ENCODE results near the gene HTR3D.

Gene HTR3D

GRCh38 chr3:184045995-184046394 lies 14.5 kb downstream of the HTR3D start:
- TF ChIP-seq CTCF (IDR thresholded peaks at IDR 0.05): no peak

- TF ChIP-seq CTCF (IDR thresholded peaks at IDR 0.05): no peak
Measured at GRCh38 chr3:184050217-184050847, 18.8 kb downstream of the HTR3D start.

- TF ChIP-seq CTCF (IDR thresholded peaks at IDR 0.05): no peak
Measured at GRCh38 chr3:184052767-184053166, 21.2 kb downstream of the HTR3D start, which contains the start of gene HTR3C. TSS of gene HTR3C (plus strand) at chr3:184053047. CDS start at chr3:184053081, 34 bp downstream.

GRCh38 chr3:184058029-184058428 lies 26.5 kb downstream of the HTR3D start:
- no peak for TF ChIP-seq CTCF (IDR thresholded peaks at IDR 0.05)

GRCh38 chr3:184059424-184059823 lies 27.9 kb downstream of the HTR3D start:
- TF ChIP-seq CTCF (IDR thresholded peaks at IDR 0.05): no peak

- no peak for TF ChIP-seq CTCF (IDR thresholded peaks at IDR 0.05)
Measured at GRCh38 chr3:184062637-184063036, 31.1 kb downstream of the HTR3D start.

GRCh38 chr3:184066211-184066610 lies 34.7 kb downstream of the HTR3D start:
- no peak for TF ChIP-seq CTCF (IDR thresholded peaks at IDR 0.05)

- no peak for TF ChIP-seq CTCF (IDR thresholded peaks at IDR 0.05)
Measured at GRCh38 chr3:184067573-184068055, 36.1 kb downstream of the HTR3D start.

Measured in LNCAP (cell line).